ENCODE measurements around the gene WDR47.
"Not testable (repeated sequence)": the region's sequence is repeated elsewhere in the genome, so short reads cannot be mapped to it uniquely, and the experiment has no call there.

The WDR47 gene

DNA sequence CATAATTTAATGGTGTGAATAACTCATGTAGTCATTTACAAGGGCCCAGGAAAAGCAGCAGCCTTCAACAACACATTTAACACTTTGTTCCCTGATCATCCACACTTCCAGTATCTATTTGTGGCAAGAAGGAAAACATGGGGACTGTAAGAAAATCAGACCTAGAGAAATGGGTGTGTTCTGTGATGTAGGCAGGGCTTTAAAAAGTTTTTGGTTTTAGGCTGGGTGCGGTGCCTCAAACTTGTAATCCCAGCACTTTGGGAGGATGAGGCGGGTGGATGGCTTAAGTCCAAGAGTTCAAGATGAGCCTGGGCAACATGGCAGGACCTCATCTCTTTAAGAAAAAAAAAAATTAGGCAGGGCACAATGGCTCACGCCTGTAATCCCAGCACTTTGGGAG is 14.2 kb upstream of the WDR47 start:
- in situ Hi-C loops (cut with MboI; ENCODE audit: low sequenced_read_pairs), result no loop called here

DNA sequence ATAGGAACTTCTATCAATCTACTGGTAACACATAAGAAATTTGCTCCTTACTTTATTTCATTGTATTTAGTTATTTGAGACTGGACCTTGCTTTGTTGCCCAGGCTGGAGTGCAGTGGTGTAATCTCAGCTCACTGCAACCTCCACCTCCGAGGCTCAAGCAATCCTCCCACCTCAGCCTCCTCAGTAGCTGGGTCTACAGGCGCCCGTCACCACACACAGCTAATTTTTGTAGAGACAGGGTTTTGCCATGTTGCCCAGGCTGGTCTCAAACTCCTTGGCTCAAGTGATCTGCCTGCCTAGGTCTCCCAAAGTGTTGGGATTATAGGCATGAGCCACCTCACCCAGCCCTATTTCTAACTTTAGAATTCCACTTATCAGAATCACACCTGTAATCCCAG is 10.2 kb upstream of the WDR47 start:
- in situ Hi-C loops (cut with MboI; ENCODE audit: low sequenced_read_pairs), result not testable (repeated sequence)

DNA sequence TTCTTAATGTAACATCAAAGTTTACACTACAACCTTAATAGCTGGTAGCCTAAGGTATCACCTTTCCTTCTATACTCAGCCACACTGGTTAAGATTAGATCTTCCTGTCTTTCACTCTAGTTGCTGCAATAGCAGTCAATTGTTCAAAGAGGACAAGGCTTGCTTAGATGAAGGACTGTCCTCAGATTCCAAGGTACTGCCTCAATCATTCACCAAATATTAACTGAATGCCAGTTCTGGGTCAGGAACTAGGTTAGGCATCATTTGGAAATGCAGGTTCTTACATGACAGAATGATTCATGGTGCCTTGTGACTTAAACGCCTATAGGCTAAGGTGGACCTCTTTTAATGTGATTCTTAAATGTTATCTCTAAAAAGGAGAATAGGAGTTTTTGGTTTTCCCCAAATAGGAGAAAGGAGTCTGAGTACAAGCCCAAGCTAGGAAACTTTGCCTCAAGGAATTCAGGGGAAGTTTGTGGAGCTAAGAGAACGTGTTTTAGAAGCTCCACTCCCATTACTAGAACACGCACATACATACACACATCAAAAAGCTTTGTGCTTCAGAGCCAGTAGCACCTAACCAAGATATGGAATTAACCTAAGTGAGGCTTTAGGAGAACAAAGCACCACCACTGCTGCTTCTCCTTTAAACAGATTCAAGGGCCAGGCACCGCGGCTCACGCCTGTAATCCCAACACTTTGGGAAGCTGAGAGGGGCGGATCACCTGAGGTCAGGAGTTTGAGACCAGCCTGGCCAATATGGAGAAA is 8.5 kb upstream of the WDR47 start:
- in situ Hi-C loops (cut with MboI; ENCODE audit: low sequenced_read_pairs), result no loop called here

DNA sequence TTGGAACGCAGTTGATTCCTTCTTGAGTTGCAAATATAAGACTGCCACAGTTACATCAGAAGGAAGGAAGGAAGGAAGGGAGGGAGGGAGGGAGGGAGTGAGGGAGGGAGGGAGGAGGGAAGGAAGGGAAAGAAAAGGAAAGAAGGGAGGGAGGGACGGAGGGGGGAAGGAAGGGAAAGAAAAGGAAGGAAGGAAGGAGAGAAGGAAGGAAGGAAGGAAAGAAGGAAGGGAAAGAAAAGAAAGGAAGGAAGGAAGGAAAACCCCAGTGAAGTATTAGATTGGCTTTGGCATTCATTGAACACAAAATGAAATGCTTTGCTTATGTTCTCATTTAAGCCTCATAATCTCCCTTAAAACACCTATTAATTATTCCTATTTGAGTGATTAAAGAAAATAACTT is 6.4 kb upstream of the WDR47 start:
- in situ Hi-C loops (cut with MboI; ENCODE audit: low sequenced_read_pairs), result no loop called here

DNA sequence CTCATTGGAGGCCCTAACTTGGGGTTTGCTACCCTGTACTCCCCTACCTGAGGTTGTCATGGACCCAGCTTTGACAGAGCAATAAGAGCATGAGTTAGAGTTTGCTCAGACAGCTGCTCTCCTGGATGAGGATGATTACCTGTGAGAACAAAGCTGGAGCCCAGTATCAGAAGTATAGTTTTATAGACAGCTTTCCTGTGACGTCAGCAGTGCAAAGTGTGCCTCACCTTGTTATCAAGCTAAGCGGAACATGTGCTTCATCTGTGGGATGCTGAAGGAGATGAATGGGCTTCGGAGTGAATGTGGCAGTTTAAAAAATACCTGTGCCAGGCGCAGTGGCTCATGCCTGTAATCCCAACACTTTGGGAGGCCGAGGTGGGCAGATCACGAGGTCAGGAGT is 5.4 kb upstream of the WDR47 start:
- in situ Hi-C loops (cut with MboI; ENCODE audit: low sequenced_read_pairs), result no loop called here

DNA sequence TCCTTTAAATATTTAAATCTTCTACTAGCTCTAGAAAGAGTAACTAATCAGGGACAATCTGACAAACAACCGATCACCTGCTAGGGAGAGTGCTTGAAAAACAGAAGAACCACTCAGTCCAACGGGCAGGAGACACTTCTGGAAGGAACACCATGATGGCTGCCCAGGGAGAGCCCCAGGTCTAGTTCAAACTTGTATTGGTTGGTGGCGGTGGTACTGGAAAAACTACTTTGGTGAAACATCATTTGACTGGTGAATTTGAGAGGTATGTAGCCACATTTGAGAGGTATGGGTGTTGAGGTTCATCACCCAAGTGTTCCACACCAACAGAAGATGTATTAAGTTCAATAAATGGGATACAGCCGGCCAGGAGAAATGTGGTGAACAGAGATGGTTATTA is 4.8 kb upstream of the WDR47 start:
- in situ Hi-C loops (cut with MboI; ENCODE audit: low sequenced_read_pairs), result no loop called here

DNA sequence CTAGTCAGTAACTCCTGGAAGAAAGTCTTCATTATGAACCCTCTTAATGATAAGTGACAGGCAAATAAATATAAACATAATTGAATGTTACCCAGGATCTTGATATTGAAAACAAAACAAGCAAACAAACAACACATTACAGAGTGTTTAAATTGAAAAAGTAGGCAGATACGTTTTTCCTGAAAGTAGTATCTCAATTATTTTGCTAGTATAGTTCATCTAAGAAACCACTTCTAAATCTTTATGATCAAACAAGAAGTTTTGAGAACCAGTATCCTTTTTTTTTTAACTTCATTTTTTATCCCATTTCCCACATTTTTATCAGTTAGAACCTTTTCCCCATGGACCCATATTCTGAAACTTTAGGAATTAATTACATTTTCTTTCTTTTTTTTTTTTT is 3.7 kb upstream of the WDR47 start:
- in situ Hi-C loops (cut with MboI; ENCODE audit: low sequenced_read_pairs), result no loop called here

DNA sequence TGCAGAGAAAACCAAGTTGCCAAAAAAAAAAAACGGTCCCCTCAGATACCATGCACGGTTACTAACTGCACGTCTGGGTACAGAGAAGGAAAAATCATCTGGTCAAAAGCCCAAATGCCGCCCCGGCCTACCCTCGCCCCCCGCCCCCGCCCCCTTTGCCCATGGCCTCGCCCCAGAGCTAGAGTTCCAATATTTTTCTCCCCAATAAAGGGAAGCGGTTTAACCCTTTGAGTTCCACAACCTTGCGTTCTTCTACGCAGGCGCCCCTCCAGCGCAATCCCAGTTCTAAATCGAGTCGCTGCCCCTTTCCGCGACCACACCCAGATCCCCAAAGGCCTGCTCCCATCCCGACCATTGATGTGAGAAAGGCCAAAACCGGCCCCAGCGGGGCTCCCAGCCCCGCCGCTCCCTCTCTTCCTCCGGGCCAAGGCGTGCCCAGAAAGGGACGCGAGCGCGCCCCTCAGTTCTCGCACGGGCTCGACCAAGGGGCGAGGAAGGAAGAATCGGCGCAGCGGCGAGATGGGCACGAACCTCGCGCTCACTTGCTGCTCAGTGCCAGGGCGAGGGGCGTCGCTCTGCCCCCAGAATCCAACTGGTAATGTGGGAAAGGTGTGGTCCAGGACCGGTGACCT is 797 bp downstream of the WDR47 start:
- in situ Hi-C loops (cut with MboI; ENCODE audit: low sequenced_read_pairs), result no loop called here

DNA sequence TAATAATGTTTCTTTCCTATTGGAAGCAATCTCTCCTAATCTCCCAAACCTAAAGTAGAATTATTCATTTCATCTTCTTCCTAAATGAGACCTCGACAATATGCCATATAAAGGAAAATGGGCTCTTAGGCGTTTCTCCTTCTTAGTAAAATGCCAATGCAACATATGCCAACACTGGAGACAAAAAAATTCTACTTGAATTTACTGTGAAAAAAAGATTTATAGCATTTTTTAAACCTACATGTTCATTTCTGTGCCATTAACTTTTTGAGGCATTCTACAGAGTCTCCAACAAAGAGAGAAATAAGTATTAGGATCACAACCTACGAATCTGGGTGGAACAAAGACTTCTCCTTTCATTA is 1.3 kb downstream of the WDR47 start:
- in situ Hi-C loops (cut with MboI; ENCODE audit: low sequenced_read_pairs), result no loop called here

DNA sequence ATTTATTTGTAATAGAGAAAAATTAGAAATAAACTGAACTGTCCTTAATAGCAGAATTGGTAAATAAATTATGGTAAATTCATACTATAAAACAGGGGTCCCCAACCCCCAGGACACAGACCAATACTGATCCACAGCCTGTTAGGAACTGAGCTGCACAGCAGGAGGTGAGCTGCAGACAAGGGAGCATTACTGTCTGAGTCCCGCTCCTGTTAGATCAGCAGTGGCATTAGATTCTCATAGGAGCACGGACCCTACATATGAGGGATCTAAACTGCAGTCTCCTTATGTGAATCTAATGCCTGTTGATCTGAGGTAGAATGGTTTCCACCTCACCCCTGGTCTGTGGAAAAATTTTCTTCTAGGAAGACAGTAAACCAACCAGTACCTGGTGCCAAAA is 7.5 kb downstream of the WDR47 start:
- in situ Hi-C loops (cut with MboI; ENCODE audit: low sequenced_read_pairs), result no loop called here

DNA sequence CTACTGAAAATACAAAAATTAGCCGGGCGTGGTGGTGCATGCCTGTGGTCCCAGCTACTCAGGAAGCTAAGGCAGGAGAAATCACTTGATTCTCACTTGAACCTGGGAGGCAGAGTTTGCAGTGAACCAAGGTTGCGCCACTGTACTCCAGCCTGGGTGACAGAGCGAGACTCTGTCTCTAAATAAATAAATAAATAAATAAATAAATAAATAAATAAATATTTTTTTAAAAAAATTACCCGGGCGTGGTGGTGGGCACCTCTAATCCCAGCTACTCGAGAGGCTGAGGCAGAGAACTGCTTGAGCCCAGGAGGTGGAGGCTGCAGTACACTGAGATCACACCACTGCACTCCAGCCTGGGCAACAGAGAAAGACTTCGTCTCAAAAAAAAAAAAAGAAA is 12.4 kb downstream of the WDR47 start:
- in situ Hi-C loops (cut with MboI; ENCODE audit: low sequenced_read_pairs), result not testable (repeated sequence)

DNA sequence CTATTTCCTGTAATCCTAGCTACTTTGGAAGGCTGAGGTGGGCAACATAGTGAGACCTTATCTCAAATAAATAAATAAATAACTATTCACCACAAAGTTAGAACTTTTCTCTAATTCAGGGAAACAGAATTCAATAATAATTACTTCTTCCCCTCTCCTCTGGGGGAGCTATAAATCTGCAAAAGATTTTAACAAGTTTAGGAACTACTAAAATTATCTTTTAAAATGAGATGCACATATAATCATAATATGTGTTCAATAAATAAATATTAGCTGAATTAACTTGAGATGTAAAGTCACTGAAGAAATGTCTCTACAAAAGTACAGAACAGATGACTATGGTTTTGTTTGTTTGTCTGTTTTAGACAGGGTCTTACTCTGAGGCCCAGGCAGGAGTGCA is 14.1 kb downstream of the WDR47 start:
- in situ Hi-C loops (cut with MboI; ENCODE audit: low sequenced_read_pairs), result no loop called here

DNA sequence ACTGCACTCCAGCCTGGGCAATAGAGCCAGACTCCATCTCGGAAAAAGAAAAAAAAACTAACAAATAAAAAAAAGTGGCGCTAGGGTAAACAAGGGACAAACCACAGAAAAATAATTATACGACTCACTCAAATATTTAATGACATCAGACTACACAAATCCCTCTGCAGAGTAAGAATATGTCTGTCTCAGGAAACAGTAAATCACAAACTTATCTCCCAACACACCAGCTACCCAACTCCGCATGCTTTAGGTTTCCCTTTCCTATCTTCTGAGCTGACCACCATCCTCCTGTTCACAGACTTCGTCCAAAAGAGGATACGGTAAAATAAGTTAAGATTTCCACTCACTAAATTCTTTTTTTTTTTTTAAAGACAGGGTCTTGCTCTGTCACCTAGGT is 16.2 kb downstream of the WDR47 start:
- in situ Hi-C loops (cut with MboI; ENCODE audit: low sequenced_read_pairs), result no loop called here

DNA sequence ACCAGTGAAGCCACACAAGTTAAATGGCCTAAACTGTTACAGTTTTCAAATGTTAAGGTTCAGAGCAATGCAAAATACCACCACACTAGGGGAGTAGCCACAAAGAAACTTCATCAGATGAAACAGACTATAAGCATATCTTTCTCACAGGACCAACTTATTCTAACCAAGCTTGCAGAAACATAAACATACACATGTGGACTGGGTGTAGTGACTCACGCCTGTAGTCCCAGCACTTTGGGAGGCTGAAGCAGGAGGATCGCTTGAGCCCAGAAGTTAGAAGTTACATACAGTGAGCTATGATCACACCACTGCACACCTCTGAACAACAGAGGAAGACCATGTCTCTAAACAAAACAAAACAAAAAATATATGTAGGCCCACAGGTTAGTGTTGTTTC is 17.3 kb downstream of the WDR47 start:
- in situ Hi-C loops (cut with MboI; ENCODE audit: low sequenced_read_pairs), result no loop called here

DNA sequence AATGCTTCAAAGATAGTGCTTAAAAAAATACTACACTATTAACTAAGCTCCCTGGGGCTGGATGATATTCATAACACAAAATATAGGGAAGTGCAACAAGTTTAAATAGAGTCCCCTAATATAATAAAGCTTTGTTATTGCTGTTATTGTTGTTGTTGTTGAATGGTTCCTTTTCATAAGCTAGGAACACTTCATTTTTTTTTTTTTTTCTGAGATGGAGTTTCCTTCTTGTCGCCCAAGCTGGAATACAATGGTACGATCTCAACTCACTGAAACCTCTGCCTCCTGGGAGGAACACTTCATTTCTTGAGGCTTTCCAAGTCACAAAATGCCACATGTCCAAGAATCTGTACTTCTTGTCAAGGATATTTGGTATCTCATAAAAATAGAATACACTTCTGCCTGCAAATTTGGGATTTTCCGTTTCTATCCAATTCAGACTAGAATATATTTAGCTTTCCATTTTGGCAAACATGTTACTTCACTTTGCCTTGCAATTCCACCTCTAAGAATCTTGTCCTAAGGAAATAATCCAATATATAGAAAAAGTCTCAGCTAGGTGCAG is 21.1 kb downstream of the WDR47 start:
- in situ Hi-C loops (cut with MboI; ENCODE audit: low sequenced_read_pairs), result no loop called here

DNA sequence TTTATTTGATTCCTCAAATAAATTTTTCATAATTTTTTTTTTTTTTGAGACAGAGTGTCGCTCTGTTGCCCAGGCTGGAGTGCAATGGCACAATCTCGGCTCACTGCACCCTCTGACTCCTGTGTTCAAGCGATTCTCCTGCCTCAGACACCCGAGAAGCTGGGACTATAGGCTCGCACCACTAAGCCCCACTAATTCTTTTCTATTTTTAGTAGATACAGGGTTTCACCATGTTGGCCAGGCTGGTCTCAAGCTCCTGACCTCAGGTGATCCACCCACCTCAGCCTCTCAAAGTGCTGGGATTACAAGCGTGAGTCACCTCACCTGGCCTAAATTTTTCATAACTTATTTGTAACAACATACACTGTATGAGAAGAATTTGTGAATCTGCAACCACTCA is 24.2 kb downstream of the WDR47 start:
- in situ Hi-C loops (cut with MboI; ENCODE audit: low sequenced_read_pairs), result not testable (repeated sequence)

DNA sequence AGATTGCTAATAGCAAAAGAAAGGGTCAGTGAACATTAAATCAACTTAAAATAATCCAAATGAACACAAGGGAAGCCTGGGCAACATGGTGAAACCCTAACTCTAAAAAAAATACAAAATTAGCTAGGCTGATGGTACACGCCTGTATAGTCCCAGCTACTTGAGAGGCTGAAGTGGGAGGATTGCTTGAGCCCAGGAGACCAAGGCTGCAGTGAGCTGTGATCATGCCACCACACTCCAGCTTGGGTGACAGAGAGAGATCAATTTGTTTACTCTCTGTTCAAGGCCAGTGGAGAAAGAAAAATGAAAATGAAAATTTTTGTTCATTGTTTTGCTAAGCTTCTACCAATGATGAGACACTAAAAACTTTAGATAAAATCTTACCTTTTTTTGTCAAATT is 24.8 kb downstream of the WDR47 start:
- in situ Hi-C loops (cut with MboI; ENCODE audit: low sequenced_read_pairs), result no loop called here

DNA sequence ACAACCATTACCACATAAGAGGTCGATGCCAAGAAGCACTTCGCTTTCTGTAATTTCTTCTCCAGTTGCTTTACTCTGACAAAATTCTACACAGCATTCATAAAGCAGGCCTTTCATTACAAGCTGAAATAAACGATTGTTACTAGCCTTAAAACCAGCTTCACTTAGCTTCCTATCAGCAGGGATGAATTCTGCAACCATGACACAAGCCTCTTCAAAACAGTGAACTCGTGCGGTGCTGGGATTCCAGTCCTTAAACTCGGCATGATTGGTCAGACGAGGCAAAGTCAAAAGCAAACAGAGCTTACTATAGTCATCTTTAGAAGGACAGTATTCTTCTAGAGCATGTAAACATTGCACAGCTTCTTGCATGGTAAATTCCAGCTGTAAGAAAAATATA is 30.6 kb downstream of the WDR47 start:
- in situ Hi-C loops (cut with MboI; ENCODE audit: low sequenced_read_pairs), result no loop called here

DNA sequence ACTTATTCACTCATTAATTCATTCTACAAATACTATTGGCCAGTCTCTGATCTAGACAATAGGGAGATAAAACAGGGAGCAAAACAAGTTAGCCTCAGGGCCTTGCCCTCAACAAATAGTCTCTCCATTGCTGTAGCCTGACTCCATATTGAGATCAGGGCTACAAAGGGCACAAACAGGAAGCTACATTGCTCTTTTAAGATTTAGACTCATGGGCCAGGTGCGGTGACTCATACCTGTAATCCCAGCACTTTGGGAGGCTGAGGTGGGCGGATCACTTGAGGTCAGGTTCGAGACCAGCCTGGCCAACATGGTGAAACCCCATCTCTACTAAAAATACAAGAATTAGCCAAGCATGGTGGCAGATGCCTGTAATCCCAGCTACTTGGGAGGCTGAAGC is 45.3 kb downstream of the WDR47 start:
- in situ Hi-C loops (cut with MboI; ENCODE audit: low sequenced_read_pairs), result not testable (repeated sequence)

DNA sequence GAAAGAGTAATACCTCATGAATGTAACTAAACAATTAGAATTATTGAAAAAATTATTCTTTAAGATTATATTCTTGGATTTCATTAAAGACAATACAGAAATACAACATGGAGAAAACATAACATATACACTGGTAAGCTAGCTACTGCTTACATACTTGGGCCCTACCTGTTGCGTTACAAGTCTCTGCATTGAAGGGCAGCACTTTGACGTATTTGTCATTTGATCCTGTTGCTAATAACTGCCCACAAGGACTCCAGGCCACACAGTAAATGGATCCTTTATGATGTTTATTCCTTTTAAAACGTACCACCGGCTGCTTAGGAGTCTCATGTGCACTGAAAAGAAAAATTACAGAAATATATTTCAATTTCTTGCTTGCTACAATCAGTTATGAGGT is 58.8 kb downstream of the WDR47 start:
- in situ Hi-C loops (cut with MboI; ENCODE audit: low sequenced_read_pairs), result no loop called here

DNA sequence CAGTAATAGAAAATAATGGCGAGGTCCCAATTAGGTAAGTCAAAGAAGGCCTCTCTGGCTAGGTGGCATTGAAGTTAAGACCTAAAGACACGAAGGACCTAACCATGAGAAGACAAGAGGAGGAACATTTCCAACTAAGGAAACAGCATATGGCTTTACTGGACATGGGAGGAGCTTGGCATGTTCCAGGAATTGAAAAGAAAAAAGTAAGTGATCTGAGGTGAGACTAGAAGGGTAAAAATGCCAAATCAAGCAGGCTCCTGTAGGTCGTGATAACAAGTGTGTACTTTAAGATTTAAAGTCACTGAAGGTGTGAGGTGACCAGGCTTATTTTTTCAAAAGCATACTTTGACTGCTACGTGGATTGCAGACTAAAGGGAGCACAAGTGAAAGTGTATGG is 65.2 kb downstream of the WDR47 start:
- in situ Hi-C loops (cut with MboI; ENCODE audit: low sequenced_read_pairs), result no loop called here

DNA sequence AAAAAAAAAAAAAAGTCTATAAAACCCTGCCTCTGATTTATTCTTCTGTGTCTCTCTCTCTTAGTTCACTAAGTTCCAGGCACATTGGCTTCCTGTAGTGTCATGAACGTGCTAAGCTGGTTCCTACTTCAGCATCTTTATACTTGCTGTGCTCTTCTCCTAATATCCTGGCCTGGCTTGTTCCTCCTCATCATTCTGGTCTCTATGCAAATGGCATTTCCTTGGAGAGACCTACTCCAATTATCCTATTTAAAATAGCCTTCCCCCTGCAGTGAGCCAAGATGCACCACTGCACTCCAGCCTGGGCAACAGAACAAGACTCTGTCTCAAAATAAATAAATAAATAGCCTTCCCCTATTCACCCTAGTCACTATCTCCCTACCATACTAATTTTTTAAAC is 69.0 kb downstream of the WDR47 start:
- in situ Hi-C loops (cut with MboI; ENCODE audit: low sequenced_read_pairs), result no loop called here

DNA sequence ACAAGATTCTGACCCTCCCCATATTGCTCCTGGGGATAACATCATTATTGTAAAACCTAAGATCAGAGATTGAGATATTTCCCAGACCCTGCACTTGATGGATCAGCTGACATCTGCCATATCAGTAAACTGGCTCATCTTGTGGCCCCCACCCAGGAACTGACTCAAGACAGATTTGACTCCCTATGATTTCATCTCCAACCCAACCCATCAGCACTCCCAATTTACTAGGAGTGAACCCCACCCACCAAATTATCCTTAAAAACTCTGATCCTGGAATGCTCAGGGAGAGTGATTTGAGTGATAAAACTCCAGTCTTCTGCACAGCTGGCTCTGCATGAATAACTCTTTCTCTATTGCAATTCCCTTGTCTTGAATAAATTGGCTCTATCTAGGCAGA is 72.6 kb downstream of the WDR47 start:
- in situ Hi-C loops (cut with MboI; ENCODE audit: low sequenced_read_pairs), result no loop called here

Data from HL-60/S4 treated with phorbol 12-myristate 13-acetate at 8.2 ng/mL for 4 days and 3 days (cell line).